Liver (tissue), 3 donors: ENCODE data around the gene TMEM212.

Experiments used
- FOXA1 ChIP-seq: IDR thresholded peaks from 2 replicates; pipeline ENCODE4 v1.6.1; 2016; ENCODE audit warnings: antibody characterized with exemption
- GABPA ChIP-seq, 2 donors: IDR thresholded peaks in 1 of 2; conservative IDR thresholded peaks in 1 of 2; 2 replicates each; pipeline ENCODE4 v1.6.1; 2016; ENCODE audit warnings: antibody characterized with exemption in 2 of 2, mild to moderate bottlenecking in 1 of 2, moderate library complexity in 1 of 2
- JUND ChIP-seq, 2 donors: IDR thresholded peaks; 2 replicates each; pipeline ENCODE4 v1.6.1; 2016; ENCODE audit warnings: antibody characterized with exemption in 2 of 2
- MAX ChIP-seq: IDR thresholded peaks from 2 replicates; pipeline ENCODE4 v1.6.1; 2016; ENCODE audit warnings: antibody characterized with exemption
- NR2F2 ChIP-seq: IDR thresholded peaks from 2 replicates; pipeline ENCODE4 v1.6.1; 2016; ENCODE audit warnings: antibody characterized with exemption
- RAD21 ChIP-seq, 2 donors: IDR thresholded peaks; 2 replicates each; pipeline ENCODE4 v1.6.1; 2016; ENCODE audit warnings: antibody characterized with exemption in 2 of 2, mild to moderate bottlenecking in 2 of 2
- TAF1 ChIP-seq: conservative IDR thresholded peaks from 2 replicates; pipeline ENCODE4 v1.6.1; 2016; ENCODE audit warnings: antibody characterized with exemption, mild to moderate bottlenecking
- YY1 ChIP-seq: IDR thresholded peaks from 2 replicates; pipeline ENCODE4 v1.6.1; 2016; ENCODE audit warnings: antibody characterized with exemption, mild to moderate bottlenecking
- ZBTB33 ChIP-seq: IDR thresholded peaks from 2 replicates; pipeline ENCODE4 v1.6.1; 2016; ENCODE audit warnings: antibody characterized with exemption
- TF ChIP-seq, protein P1 (sequence below): IDR thresholded peaks from 2 replicates; pipeline ENCODE4 v1.6.1; 2016; ENCODE audit warnings: antibody characterized with exemption, mild to moderate bottlenecking
- TF ChIP-seq, protein P2 (sequence below): fragments of 150-350 bp; IDR thresholded peaks from 2 replicates; pipeline ENCODE4 v1.5.1; 2017; ENCODE audit warnings: improper control_type of control experiment, low read depth, low read length; ENCODE audit not compliant: missing input control
- TF ChIP-seq, protein P3 (sequence below): IDR thresholded peaks from 2 replicates; pipeline ENCODE4 v1.6.1; 2016; ENCODE audit warnings: antibody characterized with exemption
- donor health status: healthy.
- donor health status: healthy.

GRCh38 chr3:171815973-171816595, 27.1 kb upstream of the TMEM212 start:
- TF ChIP-seq, protein P1, sequence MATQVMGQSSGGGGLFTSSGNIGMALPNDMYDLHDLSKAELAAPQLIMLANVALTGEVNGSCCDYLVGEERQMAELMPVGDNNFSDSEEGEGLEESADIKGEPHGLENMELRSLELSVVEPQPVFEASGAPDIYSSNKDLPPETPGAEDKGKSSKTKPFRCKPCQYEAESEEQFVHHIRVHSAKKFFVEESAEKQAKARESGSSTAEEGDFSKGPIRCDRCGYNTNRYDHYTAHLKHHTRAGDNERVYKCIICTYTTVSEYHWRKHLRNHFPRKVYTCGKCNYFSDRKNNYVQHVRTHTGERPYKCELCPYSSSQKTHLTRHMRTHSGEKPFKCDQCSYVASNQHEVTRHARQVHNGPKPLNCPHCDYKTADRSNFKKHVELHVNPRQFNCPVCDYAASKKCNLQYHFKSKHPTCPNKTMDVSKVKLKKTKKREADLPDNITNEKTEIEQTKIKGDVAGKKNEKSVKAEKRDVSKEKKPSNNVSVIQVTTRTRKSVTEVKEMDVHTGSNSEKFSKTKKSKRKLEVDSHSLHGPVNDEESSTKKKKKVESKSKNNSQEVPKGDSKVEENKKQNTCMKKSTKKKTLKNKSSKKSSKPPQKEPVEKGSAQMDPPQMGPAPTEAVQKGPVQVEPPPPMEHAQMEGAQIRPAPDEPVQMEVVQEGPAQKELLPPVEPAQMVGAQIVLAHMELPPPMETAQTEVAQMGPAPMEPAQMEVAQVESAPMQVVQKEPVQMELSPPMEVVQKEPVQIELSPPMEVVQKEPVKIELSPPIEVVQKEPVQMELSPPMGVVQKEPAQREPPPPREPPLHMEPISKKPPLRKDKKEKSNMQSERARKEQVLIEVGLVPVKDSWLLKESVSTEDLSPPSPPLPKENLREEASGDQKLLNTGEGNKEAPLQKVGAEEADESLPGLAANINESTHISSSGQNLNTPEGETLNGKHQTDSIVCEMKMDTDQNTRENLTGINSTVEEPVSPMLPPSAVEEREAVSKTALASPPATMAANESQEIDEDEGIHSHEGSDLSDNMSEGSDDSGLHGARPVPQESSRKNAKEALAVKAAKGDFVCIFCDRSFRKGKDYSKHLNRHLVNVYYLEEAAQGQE = no peak
- TF ChIP-seq, protein P2, sequence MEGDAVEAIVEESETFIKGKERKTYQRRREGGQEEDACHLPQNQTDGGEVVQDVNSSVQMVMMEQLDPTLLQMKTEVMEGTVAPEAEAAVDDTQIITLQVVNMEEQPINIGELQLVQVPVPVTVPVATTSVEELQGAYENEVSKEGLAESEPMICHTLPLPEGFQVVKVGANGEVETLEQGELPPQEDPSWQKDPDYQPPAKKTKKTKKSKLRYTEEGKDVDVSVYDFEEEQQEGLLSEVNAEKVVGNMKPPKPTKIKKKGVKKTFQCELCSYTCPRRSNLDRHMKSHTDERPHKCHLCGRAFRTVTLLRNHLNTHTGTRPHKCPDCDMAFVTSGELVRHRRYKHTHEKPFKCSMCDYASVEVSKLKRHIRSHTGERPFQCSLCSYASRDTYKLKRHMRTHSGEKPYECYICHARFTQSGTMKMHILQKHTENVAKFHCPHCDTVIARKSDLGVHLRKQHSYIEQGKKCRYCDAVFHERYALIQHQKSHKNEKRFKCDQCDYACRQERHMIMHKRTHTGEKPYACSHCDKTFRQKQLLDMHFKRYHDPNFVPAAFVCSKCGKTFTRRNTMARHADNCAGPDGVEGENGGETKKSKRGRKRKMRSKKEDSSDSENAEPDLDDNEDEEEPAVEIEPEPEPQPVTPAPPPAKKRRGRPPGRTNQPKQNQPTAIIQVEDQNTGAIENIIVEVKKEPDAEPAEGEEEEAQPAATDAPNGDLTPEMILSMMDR = no peak
- TF ChIP-seq MAX = no peak
- no peak for TF ChIP-seq ZBTB33
- no peak for TF ChIP-seq NR2F2
- no peak for TF ChIP-seq RAD21 (IDR thresholded peaks at IDR 0.05)
- TF ChIP-seq GABPA (IDR thresholded peaks at IDR 0.05 in 1 of 2, conservative IDR thresholded peaks at IDR 0.05 in 1 of 2) = no peak
- TF ChIP-seq, protein P3, sequence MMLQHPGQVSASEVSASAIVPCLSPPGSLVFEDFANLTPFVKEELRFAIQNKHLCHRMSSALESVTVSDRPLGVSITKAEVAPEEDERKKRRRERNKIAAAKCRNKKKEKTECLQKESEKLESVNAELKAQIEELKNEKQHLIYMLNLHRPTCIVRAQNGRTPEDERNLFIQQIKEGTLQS = no peak
- TF ChIP-seq FOXA1 = no peak
- no peak for TF ChIP-seq TAF1
- no peak for TF ChIP-seq YY1
- TF ChIP-seq JUND (IDR thresholded peaks at IDR 0.05) = no peak
